Panc1 (cell line): ENCODE data around the gene STIP1. TPM values are rescaled to one million over a fixed set of nuclear protein-coding genes. Genes with fewer than 3 reads are reported as not detected.

ENCODE experiments used
- ATAC-seq: fragments of 200-7000 bp; cut with Tn5 transposase; 2 replicates; pipeline ENCODE4 v1.9.1; 2020; ENCODE audit warnings: mild to moderate bottlenecking, moderate library complexity
- BruUV-seq: library from RNA; stranded (reverse); fragments of 400-500 nt; replicated peaks from 2 replicates; lab custom pipeline; 2021; lab: Mats Ljungman, UMichigan
- CTCF ChIA-PET: fragments of 300-600 bp; sonication (Branson Sonifier 250); formaldehyde crosslinking; loops from one replicate; lab custom pipeline; 2022; ENCODE audit warnings: antibody characterized with exemption; lab: Charles Lee
- POLR2A ChIA-PET: fragments of 300-600 bp; sonication (Branson Sonifier 250); formaldehyde crosslinking; loops from one replicate; lab custom pipeline; 2022; ENCODE audit warnings: antibody characterized with exemption; lab: Charles Lee
- DNase-seq: peaks from one replicate; pipeline ENCODE4 v3.0.0-alpha.2; 2010; ENCODE audit warnings: low read depth, low spot score
- H3K27ac ChIP-seq: 2 replicates; pipeline ENCODE4 v1.5.1; 2011; ENCODE audit warnings: mild to moderate bottlenecking, low read length, inconsistent platforms
- H3K27me3 ChIP-seq: fragments of 200-500 bp; sonication (Bioruptor generic); 2 replicates; pipeline ENCODE4 v1.6.0; 2014; ENCODE audit warnings: low read length, inconsistent platforms; ENCODE audit not compliant: control insufficient read depth, insufficient read depth
- H3K36me3 ChIP-seq: fragments of 200-500 bp; sonication (Bioruptor generic); 2 replicates; pipeline ENCODE4 v1.5.1; 2014; ENCODE audit warnings: inconsistent platforms, mild to moderate bottlenecking, low read length, moderate library complexity; ENCODE audit not compliant: control insufficient read depth, insufficient read depth
- H3K4me1 ChIP-seq: 2 replicates; pipeline ENCODE4 v1.5.1; 2011; ENCODE audit warnings: inconsistent platforms, mild to moderate bottlenecking, low read length, moderate library complexity; ENCODE audit not compliant: control insufficient read depth, insufficient read depth
- H3K4me3 ChIP-seq, 2 experiments: 2 replicates each; pipeline ENCODE4 v1.5.1; 2011 to 2012; ENCODE audit warnings: low read depth in 2 of 2, low read length in 2 of 2, mild to moderate bottlenecking in 2 of 2, inconsistent platforms in 1 of 2, moderate library complexity in 1 of 2
- H3K9me3 ChIP-seq: fragments of 200-500 bp; sonication (Bioruptor generic); 2 replicates; pipeline ENCODE4 v1.5.1; 2014; ENCODE audit warnings: low read depth, mild to moderate bottlenecking, inconsistent platforms, low read length, moderate library complexity; ENCODE audit not compliant: control insufficient read depth, insufficient read depth
- POLR2AphosphoS5 ChIP-seq: IDR thresholded peaks from 2 replicates; pipeline ENCODE4 v1.6.1; 2012; ENCODE audit warnings: mild to moderate bottlenecking, low read depth, low read length, moderate library complexity
- TCF7L2 ChIP-seq: IDR thresholded peaks from 2 replicates; pipeline ENCODE4 v1.6.1; 2011; ENCODE audit warnings: mild to moderate bottlenecking, low read depth, low read length, inconsistent platforms
- in situ Hi-C: cut with HindIII; loops from 2 replicates; pipeline ENCODE4 v1.10.0; 2016; ENCODE audit warnings: low sequenced_read_pairs, low pct_unique_long_range_greater_than_20kb
- intact Hi-C: fragments of 100-400 bp; cut with micrococcal nuclease; formaldehyde crosslinking; loops from one replicate; pipeline ENCODE4 v1.10.0; 2022; ENCODE audit not compliant: unreplicated experiment
- total RNA-seq: library from RNA; stranded (reverse); gene quantifications from one replicate; pipeline ENCODE4 v1.2.1, GENCODE V29; 2021; ENCODE audit not compliant: unreplicated experiment
- TF ChIP-seq, protein P1 (sequence below), 2 experiments: IDR thresholded peaks; 2 replicates each; pipeline ENCODE4 v1.6.1; 2011 to 2012; ENCODE audit warnings: low read depth in 2 of 2, control low read depth in 1 of 2, low read length in 1 of 2, mild to moderate bottlenecking in 1 of 2, moderate library complexity in 1 of 2; ENCODE audit not compliant: insufficient read depth in 1 of 2
- TF ChIP-seq, protein P2 (sequence below): fragments of 450-650 bp; IDR thresholded peaks from 2 replicates; pipeline ENCODE4 v1.5.1; 2017; ENCODE audit warnings: mild to moderate bottlenecking

STIP1 gene
- total RNA-seq, 1 experiment from 2014 or later: 344 TPM

DNA sequence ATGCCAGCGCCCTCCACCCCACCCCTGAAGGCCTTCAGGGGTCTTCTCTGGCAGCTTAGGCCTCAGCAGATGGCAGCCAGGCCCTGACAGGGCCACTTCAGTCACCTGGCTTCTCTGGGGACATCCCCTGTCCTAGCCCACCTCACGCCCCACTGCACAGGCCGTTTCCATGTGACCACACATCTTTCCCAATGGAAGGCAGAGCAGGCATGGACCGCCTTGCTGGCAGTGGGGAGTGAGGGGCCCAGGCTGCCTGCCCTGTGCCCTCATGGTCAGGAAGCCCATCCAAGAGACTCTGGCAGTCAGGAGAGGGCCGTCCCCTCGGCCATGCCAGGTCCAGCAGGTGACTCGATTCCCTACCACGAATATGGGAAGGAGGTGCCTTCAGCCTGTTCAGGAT, 45.9 kb upstream of the STIP1 start:
- no peak for ATAC-seq
- TF ChIP-seq TCF7L2 (no peak), POLR2AphosphoS5 (no peak)
- TF ChIP-seq, protein P1, sequence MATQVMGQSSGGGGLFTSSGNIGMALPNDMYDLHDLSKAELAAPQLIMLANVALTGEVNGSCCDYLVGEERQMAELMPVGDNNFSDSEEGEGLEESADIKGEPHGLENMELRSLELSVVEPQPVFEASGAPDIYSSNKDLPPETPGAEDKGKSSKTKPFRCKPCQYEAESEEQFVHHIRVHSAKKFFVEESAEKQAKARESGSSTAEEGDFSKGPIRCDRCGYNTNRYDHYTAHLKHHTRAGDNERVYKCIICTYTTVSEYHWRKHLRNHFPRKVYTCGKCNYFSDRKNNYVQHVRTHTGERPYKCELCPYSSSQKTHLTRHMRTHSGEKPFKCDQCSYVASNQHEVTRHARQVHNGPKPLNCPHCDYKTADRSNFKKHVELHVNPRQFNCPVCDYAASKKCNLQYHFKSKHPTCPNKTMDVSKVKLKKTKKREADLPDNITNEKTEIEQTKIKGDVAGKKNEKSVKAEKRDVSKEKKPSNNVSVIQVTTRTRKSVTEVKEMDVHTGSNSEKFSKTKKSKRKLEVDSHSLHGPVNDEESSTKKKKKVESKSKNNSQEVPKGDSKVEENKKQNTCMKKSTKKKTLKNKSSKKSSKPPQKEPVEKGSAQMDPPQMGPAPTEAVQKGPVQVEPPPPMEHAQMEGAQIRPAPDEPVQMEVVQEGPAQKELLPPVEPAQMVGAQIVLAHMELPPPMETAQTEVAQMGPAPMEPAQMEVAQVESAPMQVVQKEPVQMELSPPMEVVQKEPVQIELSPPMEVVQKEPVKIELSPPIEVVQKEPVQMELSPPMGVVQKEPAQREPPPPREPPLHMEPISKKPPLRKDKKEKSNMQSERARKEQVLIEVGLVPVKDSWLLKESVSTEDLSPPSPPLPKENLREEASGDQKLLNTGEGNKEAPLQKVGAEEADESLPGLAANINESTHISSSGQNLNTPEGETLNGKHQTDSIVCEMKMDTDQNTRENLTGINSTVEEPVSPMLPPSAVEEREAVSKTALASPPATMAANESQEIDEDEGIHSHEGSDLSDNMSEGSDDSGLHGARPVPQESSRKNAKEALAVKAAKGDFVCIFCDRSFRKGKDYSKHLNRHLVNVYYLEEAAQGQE (IDR thresholded peaks at IDR 0.05; ENCODE audit: insufficient read depth in 1 of 2, low read depth in 2 of 2, low read length in 1 of 2): no peak
- TF ChIP-seq, protein P2, sequence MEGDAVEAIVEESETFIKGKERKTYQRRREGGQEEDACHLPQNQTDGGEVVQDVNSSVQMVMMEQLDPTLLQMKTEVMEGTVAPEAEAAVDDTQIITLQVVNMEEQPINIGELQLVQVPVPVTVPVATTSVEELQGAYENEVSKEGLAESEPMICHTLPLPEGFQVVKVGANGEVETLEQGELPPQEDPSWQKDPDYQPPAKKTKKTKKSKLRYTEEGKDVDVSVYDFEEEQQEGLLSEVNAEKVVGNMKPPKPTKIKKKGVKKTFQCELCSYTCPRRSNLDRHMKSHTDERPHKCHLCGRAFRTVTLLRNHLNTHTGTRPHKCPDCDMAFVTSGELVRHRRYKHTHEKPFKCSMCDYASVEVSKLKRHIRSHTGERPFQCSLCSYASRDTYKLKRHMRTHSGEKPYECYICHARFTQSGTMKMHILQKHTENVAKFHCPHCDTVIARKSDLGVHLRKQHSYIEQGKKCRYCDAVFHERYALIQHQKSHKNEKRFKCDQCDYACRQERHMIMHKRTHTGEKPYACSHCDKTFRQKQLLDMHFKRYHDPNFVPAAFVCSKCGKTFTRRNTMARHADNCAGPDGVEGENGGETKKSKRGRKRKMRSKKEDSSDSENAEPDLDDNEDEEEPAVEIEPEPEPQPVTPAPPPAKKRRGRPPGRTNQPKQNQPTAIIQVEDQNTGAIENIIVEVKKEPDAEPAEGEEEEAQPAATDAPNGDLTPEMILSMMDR: no peak
- H3K36me3 ChIP-seq: no peaks in the 10 kb centered on the region
- in situ Hi-C loops: no loop called here
- no peak for DNase-seq
- H3K4me3 ChIP-seq: no peak overlapping the region
- H3K27me3 ChIP-seq: no peaks in the 10 kb centered on the region
- H3K4me1 ChIP-seq: peaks cover 14% of the 10 kb centered on the region
- no peak overlapping the region for H3K27ac ChIP-seq
- CTCF ChIA-PET: no interaction called here
- POLR2A ChIA-PET: no interaction called here
- intact Hi-C loops: no loop called here
- H3K9me3 ChIP-seq: no peaks in the 10 kb centered on the region
- no TSS peak for BruUV-seq

DNA sequence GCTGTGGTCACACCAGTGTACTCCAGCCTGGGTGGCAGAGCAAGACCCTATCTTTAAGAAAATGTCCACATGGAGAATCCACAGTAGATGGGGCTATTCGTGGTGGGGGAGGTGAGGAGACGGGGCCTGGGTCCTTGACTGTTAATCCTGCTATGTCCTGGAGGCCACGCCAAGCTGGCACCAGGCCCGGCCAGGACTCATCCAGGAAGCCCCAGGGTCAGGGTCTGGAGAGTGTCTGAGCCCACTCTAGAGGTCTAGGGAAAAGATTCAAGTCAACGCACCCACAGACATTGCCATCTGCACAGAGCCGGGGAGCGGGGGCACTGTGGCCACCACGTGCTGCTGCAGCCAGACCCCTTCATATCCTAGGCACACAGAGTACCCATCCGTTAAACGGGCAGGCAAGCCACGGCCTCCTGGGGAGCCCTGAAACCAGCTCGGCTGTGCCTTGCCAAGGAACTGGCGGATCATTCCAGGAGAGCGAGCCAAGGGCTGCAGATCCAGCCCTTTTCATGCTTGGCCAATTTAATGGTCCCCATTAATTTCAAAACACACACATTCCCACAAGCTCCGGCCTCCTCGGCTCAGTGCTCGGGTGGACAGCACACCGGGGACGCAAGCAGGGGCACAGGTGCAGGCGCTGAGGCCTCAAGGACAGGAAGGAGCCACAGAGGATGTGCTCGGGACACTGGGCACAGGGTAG, 44.7 kb upstream of the STIP1 start:
- POLR2A ChIA-PET: no interaction called here
- in situ Hi-C loops: no loop called here

More for the DNA sequence above, 44.7 kb upstream of the STIP1 start:
- Histone ChIP-seq H3K9me3 (no peaks in the 10 kb centered on the region), H3K27ac (peak overlapping the region; percentile 3; the same call in 1 of the 2 replicates), H3K4me3 (no peak overlapping the region), H3K4me1 (peaks cover 14% of the 10 kb centered on the region), H3K27me3 (no peaks in the 10 kb centered on the region), H3K36me3 (no peaks in the 10 kb centered on the region)
- intact Hi-C loops: no loop called here
- CTCF ChIA-PET: interaction anchor here (1.1 kb wide), 1 partner anchor 8 kb away, joined by 3 read pairs; no protein-coding TSS in a partner anchor
- BruUV-seq: no TSS peak
- no peak for DNase-seq
- TF ChIP-seq TCF7L2 (0 out of 2 replicates have a peak, but pooled peaks have one; percentile 34), POLR2AphosphoS5 (no peak)
- peak; percentile 32; the same call in 1 of the 2 replicates for ATAC-seq
